ENCODE measurements around the gene UBE2J2.

UBE2J2 gene

DNA sequence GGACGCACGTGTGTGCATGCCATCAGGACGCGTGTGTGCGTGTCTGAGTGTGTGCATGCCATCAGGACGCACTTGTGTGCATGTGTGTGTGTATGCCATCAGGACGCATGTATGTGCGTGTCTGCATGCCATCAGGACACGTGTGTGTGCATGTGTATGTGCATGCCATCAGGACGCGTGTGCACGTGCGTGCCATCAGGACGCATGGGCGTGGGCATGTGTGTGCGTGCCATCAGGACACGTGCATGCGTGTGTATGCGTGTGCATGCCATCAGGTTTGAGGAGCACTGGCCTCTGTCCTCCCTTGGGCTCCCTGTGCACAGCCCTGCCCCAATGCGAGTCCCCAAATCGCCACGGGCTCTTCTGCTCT, 14.6 kb downstream of the UBE2J2 start:
- TF ChIP-seq CTCF (conservative IDR thresholded peaks at IDR 0.05) = no peak

DNA sequence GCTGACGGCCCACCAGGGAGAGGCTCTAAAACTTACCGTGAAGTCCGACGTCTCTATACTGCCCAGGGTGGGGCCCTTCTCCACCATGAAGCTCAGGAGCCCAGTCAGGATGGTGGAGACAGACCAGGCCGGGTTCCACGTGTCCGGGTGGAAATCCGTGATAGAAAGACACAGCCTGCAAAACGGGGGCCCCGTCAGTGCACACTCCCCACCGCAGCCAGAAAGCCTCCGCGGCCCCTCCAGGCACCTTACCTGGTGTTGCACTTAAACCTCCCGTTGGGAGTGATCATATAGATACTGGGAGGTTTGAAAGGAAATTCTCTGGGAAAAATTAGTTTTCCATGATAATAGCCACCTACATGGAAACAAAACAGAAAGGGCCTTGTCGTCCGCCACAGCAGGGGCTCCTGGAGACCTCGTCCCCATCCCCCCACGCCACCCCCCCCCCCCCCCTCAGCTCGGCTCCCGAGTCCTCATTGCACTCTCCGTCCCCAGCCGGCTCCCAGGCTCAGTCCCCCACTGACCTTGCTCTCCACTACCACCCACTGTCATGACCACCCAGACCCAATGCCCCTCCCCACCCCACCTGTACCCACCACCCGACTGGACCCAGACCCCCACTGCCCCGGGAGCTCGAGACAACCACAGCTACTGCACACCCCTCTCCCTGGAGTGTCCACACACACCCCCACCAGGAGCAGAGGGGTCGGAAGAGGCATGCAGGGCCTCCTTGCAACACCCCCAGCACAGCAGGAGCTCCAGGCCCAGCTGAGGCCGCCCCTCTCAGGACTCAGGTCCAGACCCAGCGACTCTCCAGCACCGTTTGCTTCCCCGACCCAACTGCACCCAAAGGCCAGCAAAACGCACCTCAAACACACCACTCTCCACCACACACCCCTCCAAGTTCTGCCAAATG, 16.4 kb downstream of the UBE2J2 start:
- H3K27ac ChIP-seq = no peak overlapping the region
- TF ChIP-seq CTCF (conservative IDR thresholded peaks at IDR 0.05) = no peak

More for the DNA sequence above, 14.6 kb downstream of the UBE2J2 start:
- no peak overlapping the region for H3K27ac ChIP-seq

- peak overlapping the region; percentile 13; the same call in 1 of the 2 replicates for H3K27ac ChIP-seq
- TF ChIP-seq CTCF (conservative IDR thresholded peaks at IDR 0.05) = no peak
Observed at GRCh38 chr1:1255611-1256010, 18.0 kb downstream of the UBE2J2 start.

DNA sequence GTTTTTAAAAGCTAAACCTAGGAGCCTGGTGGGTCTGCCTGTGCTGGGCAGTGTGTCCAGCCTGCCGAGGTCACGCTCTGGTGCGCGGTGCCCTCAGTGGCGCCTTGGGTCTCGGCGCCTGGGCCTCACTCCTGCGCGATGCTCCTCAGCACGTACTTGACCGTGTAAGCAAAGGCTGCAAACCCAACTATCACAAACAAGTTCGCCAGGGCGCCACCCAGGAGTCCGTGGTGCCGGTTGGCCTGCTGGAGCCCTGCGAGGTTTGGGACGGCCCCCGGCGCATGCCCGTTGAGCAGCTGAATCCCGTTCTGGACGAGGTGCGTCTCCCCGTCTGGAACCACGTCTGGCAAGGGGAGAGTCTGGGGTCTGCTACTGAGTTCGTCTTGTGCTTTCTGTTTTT, 18.6 kb downstream of the UBE2J2 start:
- no peak for TF ChIP-seq CTCF (conservative IDR thresholded peaks at IDR 0.05)
- peak overlapping the region; percentile 13 for H3K27ac ChIP-seq

DNA sequence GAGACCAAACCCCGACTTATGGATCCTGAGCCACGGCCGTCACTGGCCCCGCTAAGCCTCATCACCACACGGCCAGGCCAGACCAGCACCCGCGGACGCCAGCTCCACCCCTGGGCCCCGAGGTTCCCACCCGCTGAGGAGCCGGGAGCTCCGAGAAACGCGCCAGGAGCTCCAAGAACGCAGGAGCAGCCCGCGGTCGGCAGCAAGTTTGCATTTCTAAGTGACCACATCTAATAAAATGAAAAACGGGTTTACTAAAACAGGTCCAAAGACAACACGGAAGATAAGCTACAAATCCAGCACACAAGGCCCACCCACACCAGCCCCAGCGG, 19.0 kb downstream of the UBE2J2 start:
- peak overlapping the region; percentile 13 for H3K27ac ChIP-seq
- TF ChIP-seq CTCF (conservative IDR thresholded peaks at IDR 0.05) = no peak

DNA sequence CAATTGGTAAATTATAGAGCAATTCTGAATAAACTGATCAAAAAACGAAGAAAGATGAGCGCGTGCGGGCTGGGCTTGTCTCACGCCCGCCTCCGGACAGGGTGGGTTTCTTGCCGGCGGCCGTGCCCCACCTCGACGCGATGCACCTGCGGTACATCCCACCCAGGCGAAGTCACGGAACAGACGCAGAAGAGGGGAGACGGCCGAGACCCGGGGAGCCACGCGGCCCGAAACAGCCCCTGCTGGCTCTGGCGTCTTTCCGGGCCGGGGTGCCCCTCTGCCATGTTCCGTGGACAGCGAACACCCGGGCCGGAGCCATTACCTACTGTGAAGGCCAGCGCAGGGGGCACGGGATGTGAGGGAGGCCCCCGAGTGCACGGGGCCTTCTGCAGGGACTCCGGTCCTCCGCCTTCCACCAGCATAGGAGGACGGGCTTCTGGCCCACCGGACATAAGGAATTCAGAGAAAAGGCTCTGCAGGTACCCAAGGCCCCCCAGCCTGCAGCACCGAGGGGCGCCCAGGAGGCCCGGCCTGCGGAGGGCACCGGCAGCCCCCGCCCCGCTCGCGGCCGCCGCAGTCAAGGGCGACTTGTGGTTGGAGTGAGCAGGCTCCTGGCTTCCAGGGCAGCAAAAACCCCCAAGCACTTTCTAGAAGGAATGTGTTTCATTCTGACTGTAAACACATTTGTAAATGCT, 19.5 kb downstream of the UBE2J2 start:
- H3K27ac ChIP-seq = no peak overlapping the region; the same call in 1 of the 2 replicates
- no peak for TF ChIP-seq CTCF (conservative IDR thresholded peaks at IDR 0.05)

- TF ChIP-seq CTCF (conservative IDR thresholded peaks at IDR 0.05) = no peak
- no peak overlapping the region for H3K27ac ChIP-seq
Observed at GRCh38 chr1:1253314-1253713, 20.3 kb downstream of the UBE2J2 start.
